ENCODE measurements around the gene EHD4.

GRCh38 chr15:41862515-41863116 is 109.7 kb downstream of the EHD4 start:
- TF ChIP-seq, protein P1, sequence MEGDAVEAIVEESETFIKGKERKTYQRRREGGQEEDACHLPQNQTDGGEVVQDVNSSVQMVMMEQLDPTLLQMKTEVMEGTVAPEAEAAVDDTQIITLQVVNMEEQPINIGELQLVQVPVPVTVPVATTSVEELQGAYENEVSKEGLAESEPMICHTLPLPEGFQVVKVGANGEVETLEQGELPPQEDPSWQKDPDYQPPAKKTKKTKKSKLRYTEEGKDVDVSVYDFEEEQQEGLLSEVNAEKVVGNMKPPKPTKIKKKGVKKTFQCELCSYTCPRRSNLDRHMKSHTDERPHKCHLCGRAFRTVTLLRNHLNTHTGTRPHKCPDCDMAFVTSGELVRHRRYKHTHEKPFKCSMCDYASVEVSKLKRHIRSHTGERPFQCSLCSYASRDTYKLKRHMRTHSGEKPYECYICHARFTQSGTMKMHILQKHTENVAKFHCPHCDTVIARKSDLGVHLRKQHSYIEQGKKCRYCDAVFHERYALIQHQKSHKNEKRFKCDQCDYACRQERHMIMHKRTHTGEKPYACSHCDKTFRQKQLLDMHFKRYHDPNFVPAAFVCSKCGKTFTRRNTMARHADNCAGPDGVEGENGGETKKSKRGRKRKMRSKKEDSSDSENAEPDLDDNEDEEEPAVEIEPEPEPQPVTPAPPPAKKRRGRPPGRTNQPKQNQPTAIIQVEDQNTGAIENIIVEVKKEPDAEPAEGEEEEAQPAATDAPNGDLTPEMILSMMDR (IDR thresholded peaks at IDR 0.05; ENCODE audit: low read depth, low read length), result no peak
- TF ChIP-seq POLR2A (IDR thresholded peaks at IDR 0.05; ENCODE audit: extremely low read depth, insufficient read length) (no peak), MYC (IDR thresholded peaks at IDR 0.05; ENCODE audit: low read depth, low read length) (no peak)
- TF ChIP-seq, protein P2, sequence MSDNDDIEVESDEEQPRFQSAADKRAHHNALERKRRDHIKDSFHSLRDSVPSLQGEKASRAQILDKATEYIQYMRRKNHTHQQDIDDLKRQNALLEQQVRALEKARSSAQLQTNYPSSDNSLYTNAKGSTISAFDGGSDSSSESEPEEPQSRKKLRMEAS (IDR thresholded peaks at IDR 0.05; ENCODE audit: low read depth, low read length), result no peak
